ENCODE measurements around the gene SLC25A25. TPM values are rescaled to one million over a fixed set of nuclear protein-coding genes. Genes with fewer than 3 reads are reported as not detected.

Gene SLC25A25
- total and polyA plus RNA-seq, 8 donors = 7.9 to 37.1 (median 13.6) TPM

DNA sequence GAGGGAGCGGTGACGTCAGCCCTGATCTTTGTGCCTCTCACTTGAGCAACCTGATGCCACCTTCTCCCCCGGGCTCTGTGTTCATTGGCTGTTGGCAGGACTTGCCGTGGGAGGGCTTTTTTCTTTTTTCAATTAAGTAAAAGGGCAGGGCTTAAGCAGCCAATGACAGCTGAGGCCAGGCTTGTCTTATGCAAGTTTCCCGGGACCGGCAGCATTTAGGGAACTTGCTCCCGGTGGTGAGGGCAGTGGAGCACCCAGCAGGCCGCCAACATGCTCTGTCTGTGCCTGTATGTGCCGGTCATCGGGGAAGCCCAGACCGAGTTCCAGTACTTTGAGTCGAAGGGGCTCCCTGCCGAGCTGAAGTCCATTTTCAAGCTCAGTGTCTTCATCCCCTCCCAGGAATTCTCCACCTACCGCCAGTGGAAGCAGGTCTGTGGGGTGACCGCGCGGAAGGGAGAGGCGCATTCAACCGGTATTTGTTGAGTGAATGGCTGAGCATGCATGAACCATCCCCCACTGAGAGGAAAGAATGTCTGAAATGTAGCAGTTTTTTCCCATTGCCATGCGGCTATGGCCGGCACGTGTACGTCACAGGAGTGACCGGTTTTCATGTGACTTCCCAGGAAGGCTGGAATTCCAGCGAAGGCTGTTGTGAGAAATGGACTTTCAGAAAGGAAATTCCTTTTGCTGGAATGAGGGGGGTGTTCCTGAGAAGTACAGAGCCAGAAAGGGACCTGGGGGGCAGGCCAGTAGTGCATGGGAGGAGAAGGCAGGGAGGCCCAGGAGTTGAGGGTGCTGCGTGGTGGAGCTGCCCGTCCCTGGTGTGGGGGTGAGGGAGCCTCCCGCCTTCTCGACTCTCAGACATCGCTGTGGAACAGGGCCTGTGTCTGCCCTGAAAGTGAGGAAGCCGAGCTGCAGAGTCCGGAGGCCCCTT is 30.5 kb downstream of the SLC25A25 start:
- no peaks in the 10 kb centered on the region for H3K27me3 ChIP-seq
- WGBS, 5 donors = 8 to 23% (median 11%) methylated on average over 28 to 32 of the region's 32 CpGs
- peaks cover 28 to 30% (median 29%) of the 10 kb centered on the region in 4 donors for H3K36me3 ChIP-seq
- peak; percentile 96 to 100 (median 98) for TF ChIP-seq POLR2AphosphoS5 (IDR thresholded peaks at IDR 0.05)
- TF ChIP-seq POLR2A (IDR thresholded peaks at IDR 0.05) = peak in 2 of 4 donors; percentile 98 to 99
- TF ChIP-seq EP300 (IDR thresholded peaks at IDR 0.05) = peak; percentile 96
- TF ChIP-seq, protein P1, sequence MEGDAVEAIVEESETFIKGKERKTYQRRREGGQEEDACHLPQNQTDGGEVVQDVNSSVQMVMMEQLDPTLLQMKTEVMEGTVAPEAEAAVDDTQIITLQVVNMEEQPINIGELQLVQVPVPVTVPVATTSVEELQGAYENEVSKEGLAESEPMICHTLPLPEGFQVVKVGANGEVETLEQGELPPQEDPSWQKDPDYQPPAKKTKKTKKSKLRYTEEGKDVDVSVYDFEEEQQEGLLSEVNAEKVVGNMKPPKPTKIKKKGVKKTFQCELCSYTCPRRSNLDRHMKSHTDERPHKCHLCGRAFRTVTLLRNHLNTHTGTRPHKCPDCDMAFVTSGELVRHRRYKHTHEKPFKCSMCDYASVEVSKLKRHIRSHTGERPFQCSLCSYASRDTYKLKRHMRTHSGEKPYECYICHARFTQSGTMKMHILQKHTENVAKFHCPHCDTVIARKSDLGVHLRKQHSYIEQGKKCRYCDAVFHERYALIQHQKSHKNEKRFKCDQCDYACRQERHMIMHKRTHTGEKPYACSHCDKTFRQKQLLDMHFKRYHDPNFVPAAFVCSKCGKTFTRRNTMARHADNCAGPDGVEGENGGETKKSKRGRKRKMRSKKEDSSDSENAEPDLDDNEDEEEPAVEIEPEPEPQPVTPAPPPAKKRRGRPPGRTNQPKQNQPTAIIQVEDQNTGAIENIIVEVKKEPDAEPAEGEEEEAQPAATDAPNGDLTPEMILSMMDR (IDR thresholded peaks at IDR 0.05) = no peak
- H3K4me3 ChIP-seq = peak overlapping the region; percentile 46 to 66 (median 49)
- intact Hi-C loops (cut with DNase I; ENCODE audit: low total_unique reads) = no loop called here
- H3K27ac ChIP-seq = peak overlapping the region; percentile 81 to 97 (median 93)
- H3K9me3 ChIP-seq = no peaks in the 10 kb centered on the region
- peak; percentile 97 to 98 for DNase-seq
- peaks cover 53 to 99% (median 78%) of the 10 kb centered on the region in 4 donors for H3K4me1 ChIP-seq

DNA sequence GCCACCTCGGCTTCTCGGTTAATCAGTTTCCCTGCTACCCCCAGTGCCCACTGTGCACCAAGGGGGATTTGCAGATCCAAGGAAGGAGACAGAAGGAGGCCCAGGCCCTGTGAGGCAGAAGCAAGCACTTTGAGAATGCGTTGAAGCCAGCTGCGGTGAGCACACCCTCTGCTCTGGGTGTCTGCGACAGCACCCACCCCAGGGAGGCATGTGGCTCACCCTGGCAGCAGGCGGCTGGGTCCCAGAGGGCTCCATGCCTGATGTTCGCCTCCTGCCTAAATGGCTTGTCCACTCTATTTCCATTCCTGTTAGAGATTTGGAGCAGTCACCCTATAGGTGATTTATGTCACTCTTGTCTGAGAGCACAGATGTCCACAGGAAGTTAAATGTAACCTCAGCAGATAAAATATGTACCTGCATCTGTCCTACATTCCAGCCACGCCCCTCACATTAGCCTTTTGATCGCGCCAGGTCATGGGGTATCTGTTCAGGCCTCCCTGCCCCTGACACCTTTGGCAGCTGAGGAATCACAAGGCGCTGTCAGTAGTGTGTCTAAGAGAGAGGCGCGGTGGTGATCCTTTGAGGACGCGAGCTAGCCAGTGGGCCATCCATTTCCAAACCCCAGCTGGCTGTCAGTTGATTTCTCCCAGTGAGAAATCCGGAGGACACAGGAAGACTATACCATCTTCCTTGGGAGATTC is 31.3 kb downstream of the SLC25A25 start:
- intact Hi-C loops (cut with DNase I; ENCODE audit: low total_unique reads) = no loop called here
- Histone ChIP-seq H3K9me3 (no peaks in the 10 kb centered on the region), H3K27me3 (no peaks in the 10 kb centered on the region), H3K27ac (peak overlapping the region; percentile 81 to 97 (median 93)), H3K36me3 (peaks cover 36 to 39% (median 37%) of the 10 kb centered on the region in 4 donors), H3K4me3 (peak overlapping the region; percentile 46 to 66 (median 49)), H3K4me1 (peaks cover 59 to 99% (median 80%) of the 10 kb centered on the region in 4 donors)
- 26 to 47% (median 34%) methylated on average over 11 to 16 of the region's 16 CpGs for WGBS, 5 donors
- TF ChIP-seq, protein P1 (IDR thresholded peaks at IDR 0.05) = no peak
- no peak for TF ChIP-seq POLR2AphosphoS5 (IDR thresholded peaks at IDR 0.05)
- no peak for TF ChIP-seq POLR2A (IDR thresholded peaks at IDR 0.05)
- TF ChIP-seq EP300 (IDR thresholded peaks at IDR 0.05) = no peak
- peak in 1 of 2 donors; percentile 73 for DNase-seq

DNA sequence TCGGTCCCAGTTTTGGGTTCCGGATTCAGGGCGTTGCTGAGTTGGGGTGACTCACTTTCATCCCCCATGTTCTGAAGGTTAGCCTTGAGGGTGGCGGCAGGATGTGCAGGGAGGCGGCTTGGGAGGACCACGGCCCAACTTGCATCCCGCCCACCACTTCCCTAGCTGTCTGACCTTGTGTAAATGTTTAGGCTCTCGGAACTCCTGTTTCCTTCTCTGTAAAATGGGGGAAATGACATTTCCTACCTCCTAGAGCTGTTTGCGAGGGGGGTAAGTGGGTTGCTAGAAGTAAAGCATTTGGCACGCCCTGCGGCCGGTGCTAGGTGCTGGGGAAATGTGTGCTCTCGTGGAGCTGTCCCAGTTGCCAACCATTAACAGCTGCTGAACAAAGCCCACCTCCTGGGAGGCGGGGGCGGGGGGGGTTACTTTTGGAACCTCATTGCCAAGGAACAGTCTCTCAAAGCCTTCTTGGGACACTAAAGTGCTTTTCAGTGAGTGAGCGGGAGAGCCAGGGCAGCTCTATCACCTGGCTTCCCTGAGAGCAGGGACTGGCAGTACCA is 32.0 kb downstream of the SLC25A25 start:
- H3K4me1 ChIP-seq = peaks cover 53 to 98% (median 80%) of the 10 kb centered on the region in 4 donors
- H3K27me3 ChIP-seq = no peaks in the 10 kb centered on the region
- TF ChIP-seq POLR2AphosphoS5 (IDR thresholded peaks at IDR 0.05) (peak in 1 of 3 donors; percentile 23), POLR2A (IDR thresholded peaks at IDR 0.05) (no peak), EP300 (IDR thresholded peaks at IDR 0.05) (peak; percentile 53)
- TF ChIP-seq, protein P1 (IDR thresholded peaks at IDR 0.05) = no peak
- no peaks in the 10 kb centered on the region for H3K9me3 ChIP-seq
- intact Hi-C loops (cut with DNase I; ENCODE audit: low total_unique reads) = no loop called here
- peaks cover 36 to 44% (median 42%) of the 10 kb centered on the region in 4 donors for H3K36me3 ChIP-seq
- WGBS, 5 donors = 30 to 47% (median 33%) methylated on average over 16 of the region's 16 CpGs
- DNase-seq = peak in 1 of 2 donors; percentile 63
- peak overlapping the region; percentile 3 to 66 (median 49) for H3K4me3 ChIP-seq
- H3K27ac ChIP-seq = peak overlapping the region; percentile 81 to 97 (median 93)

DNA sequence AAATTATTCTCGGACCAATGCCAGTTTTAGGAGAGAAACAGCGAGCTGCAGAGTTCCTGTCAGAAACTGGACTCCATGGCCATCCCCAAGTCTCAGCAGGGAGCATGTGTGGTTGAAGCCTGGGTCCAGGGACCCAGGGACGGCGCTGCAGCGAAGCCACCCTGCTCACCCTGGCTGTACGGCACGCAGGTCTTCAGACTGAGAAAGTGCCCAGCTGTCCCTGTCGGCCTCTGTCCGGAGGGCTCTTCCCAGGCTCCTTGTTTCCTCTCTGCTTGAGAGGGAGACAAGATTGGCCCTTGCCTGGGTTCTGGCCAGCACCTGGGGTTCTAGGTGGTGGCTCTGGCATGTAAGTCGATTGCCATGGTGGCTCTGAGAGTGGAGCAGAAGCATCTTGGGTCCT is 32.5 kb downstream of the SLC25A25 start:
- peaks cover 42 to 49% (median 47%) of the 10 kb centered on the region in 4 donors for H3K36me3 ChIP-seq
- WGBS, 5 donors = 80 to 83% (median 81%) methylated on average over 8 to 10 of the region's 10 CpGs
- H3K4me1 ChIP-seq = peaks cover 53 to 98% (median 77%) of the 10 kb centered on the region in 4 donors
- intact Hi-C loops (cut with DNase I; ENCODE audit: low total_unique reads) = no loop called here
- H3K27me3 ChIP-seq = no peaks in the 10 kb centered on the region
- DNase-seq = no peak
- no peaks in the 10 kb centered on the region for H3K9me3 ChIP-seq
- H3K4me3 ChIP-seq = peak overlapping the region; percentile 3 to 66 (median 49)
- H3K27ac ChIP-seq = peak overlapping the region; percentile 81 to 97 (median 93)
- TF ChIP-seq, protein P1 (IDR thresholded peaks at IDR 0.05) = no peak
- TF ChIP-seq POLR2A (IDR thresholded peaks at IDR 0.05) (no peak), EP300 (IDR thresholded peaks at IDR 0.05) (no peak), POLR2AphosphoS5 (IDR thresholded peaks at IDR 0.05) (no peak)
